Measurements from ENCODE around the gene DIP2C.

DNA sequence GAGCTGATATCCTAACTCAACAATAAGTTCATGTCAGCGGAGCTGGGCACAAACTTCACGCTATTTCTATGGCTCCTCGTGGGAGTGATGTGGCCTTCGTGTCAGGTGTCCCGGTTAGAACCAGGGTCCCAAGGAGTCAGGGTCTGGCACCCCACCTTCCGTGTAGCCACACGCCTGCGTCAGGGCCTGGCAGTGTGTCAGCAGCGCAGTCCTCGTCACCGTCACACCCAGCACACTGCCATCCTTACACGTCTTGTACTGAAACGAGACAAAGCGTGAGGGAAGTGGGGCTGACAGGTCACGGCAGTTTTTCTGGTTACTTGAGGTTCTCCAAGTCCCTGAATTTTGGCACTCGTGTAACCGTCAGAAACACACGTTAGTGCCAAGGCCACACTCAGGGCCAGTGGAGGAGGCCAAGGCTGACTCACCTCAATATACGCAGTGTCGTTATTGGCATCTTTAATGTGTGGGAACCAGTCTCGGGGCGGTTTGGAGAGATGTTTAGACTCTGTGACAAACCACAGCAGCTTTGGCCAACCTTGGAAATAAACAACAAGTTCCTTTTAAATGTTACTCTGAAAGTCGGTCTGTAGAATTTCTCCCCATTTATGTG is 299.5 kb downstream of the DIP2C start:
- TF ChIP-seq, protein P1, sequence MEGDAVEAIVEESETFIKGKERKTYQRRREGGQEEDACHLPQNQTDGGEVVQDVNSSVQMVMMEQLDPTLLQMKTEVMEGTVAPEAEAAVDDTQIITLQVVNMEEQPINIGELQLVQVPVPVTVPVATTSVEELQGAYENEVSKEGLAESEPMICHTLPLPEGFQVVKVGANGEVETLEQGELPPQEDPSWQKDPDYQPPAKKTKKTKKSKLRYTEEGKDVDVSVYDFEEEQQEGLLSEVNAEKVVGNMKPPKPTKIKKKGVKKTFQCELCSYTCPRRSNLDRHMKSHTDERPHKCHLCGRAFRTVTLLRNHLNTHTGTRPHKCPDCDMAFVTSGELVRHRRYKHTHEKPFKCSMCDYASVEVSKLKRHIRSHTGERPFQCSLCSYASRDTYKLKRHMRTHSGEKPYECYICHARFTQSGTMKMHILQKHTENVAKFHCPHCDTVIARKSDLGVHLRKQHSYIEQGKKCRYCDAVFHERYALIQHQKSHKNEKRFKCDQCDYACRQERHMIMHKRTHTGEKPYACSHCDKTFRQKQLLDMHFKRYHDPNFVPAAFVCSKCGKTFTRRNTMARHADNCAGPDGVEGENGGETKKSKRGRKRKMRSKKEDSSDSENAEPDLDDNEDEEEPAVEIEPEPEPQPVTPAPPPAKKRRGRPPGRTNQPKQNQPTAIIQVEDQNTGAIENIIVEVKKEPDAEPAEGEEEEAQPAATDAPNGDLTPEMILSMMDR (IDR thresholded peaks at IDR 0.05) = no peak
- no peak for TF ChIP-seq POLR2A (IDR thresholded peaks at IDR 0.05)
